Spleen (tissue), 7 donors: ENCODE measurements around the gene USP49.

Experiments used
- CTCF ChIP-seq, 11 experiments: fragments of 200-600 bp in 7 of 11; fragments of 450-650 bp in 4 of 11; sonication (generic) in 4 of 11; IDR thresholded peaks in 8 of 11; conservative IDR thresholded peaks in 3 of 11; 1 replicate in 7 of 11; 2 replicates in 4 of 11; pipeline versions ENCODE4 v1.4.0 to v1.8.0; 2016 to 2021; ENCODE audit warnings: antibody characterized with exemption in 11 of 11, inconsistent platforms in 4 of 11, mild to moderate bottlenecking in 1 of 11
- POLR2AphosphoS5 ChIP-seq, 3 donors: sonication (generic); formaldehyde crosslinking; IDR thresholded peaks; one replicate each; pipeline ENCODE4 v1.5.1; 2017; ENCODE audit warnings: antibody characterized with exemption in 3 of 3
- donor health status: DM: no; HTN: no; CAD: no; lungs with moderate emphysema.
- donor health status: DM: no; HTN: no; CAD: no.
- donor health status: DM: no; HTN: no; CAD: no.

GRCh38 chr6:41931792-41932191 is 36.6 kb upstream of the USP49 start:
- no peak for TF ChIP-seq POLR2AphosphoS5 (IDR thresholded peaks at IDR 0.05)
- TF ChIP-seq CTCF (IDR thresholded peaks at IDR 0.05 in 8 of 11, conservative IDR thresholded peaks at IDR 0.05 in 3 of 11): no peak
